H1 (cell line): ENCODE results near the gene DARS1. TPM values are rescaled to one million over a fixed set of nuclear protein-coding genes. Genes with fewer than 3 reads are reported as not detected.

Experiments used
- CTCF ChIA-PET: fragments of 300-600 bp; sonication (Branson Sonifier 250); formaldehyde crosslinking; loops from one replicate; lab custom pipeline; 2021; ENCODE audit not compliant: partially characterized antibody; lab: Charles Lee
- POLR2A ChIA-PET: fragments of 300-600 bp; sonication (Branson Sonifier 250); formaldehyde crosslinking; loops from one replicate; lab custom pipeline; 2021; ENCODE audit warnings: inconsistent platforms; ENCODE audit not compliant: partially characterized antibody; lab: Charles Lee
- DNase-seq, 2 experiments: peaks; one replicate each; pipeline versions ENCODE4 v3.0.0 to v3.0.0-alpha.2; 2010 to 2022; ENCODE audit warnings: low spot score in 2 of 2, low read depth in 1 of 2, mixed read lengths in 1 of 2
- FAIRE-seq: peaks from 2 replicates; lab custom pipeline; 2011; peaks lifted over from hg19 to GRCh38; lab: Jason Lieb, UNC
- H2AFZ ChIP-seq: 2 replicates; pipeline ENCODE4 v1.8.1; 2012; ENCODE audit warnings: low read length, inconsistent platforms
- H2AK5ac ChIP-seq: 2 replicates; pipeline ENCODE4 v1.6.1; 2013; ENCODE audit warnings: low read depth, low read length
- H2BK120ac ChIP-seq: replicated peaks from 2 replicates; pipeline ENCODE3; 2013; ENCODE audit warnings: low read depth, low read length, inconsistent platforms
- H2BK12ac ChIP-seq: 2 replicates; pipeline ENCODE4 v1.6.1; 2013; ENCODE audit warnings: low read depth, low read length
- H2BK15ac ChIP-seq: 2 replicates; pipeline ENCODE4 v1.6.1; 2013; ENCODE audit warnings: low read length
- H2BK20ac ChIP-seq: 2 replicates; pipeline ENCODE4 v1.6.1; 2013; ENCODE audit warnings: low read length
- H2BK5ac ChIP-seq: 2 replicates; pipeline ENCODE4 v1.6.1; 2013; ENCODE audit warnings: low read depth, low read length
- H3K14ac ChIP-seq: 2 replicates; pipeline ENCODE4 v1.6.1; 2013; ENCODE audit warnings: inconsistent platforms; ENCODE audit not compliant: insufficient read length
- H3K18ac ChIP-seq: 2 replicates; pipeline ENCODE4 v1.6.1; 2013; ENCODE audit warnings: low read length; ENCODE audit errors: extremely low read depth
- H3K23ac ChIP-seq: 2 replicates; pipeline ENCODE4 v1.6.1; 2013; ENCODE audit warnings: inconsistent platforms; ENCODE audit not compliant: insufficient read length
- H3K23me2 ChIP-seq: 2 replicates; pipeline ENCODE4 v1.6.1; 2013; ENCODE audit warnings: low read depth, low read length
- H3K27ac ChIP-seq: 2 replicates; pipeline ENCODE4 v1.6.1; 2011; ENCODE audit warnings: low read depth, low read length, inconsistent platforms
- H3K27me3 ChIP-seq, 4 experiments: replicated peaks in 1 of 4; 1 replicate in 1 of 4; 2 replicates in 3 of 4; pipeline versions ENCODE4 v1.6.1 to v1.8.1; 2011 to 2013; ENCODE audit warnings: low read length in 3 of 4, mild to moderate bottlenecking in 3 of 4, inconsistent platforms in 2 of 4, mixed read lengths in 2 of 4, moderate library complexity in 1 of 4; ENCODE audit not compliant: control insufficient read depth in 3 of 4, insufficient read depth in 3 of 4; ENCODE audit errors: extremely low read depth in 1 of 4
- H3K36me3 ChIP-seq, 4 experiments: 2 replicates each; pipeline versions ENCODE4 v1.6.1 to v1.8.1; 2011 to 2013; ENCODE audit warnings: mild to moderate bottlenecking in 4 of 4, low read length in 3 of 4, moderate library complexity in 2 of 4, control low read depth in 1 of 4, inconsistent platforms in 1 of 4; ENCODE audit not compliant: insufficient read depth in 4 of 4, control insufficient read depth in 2 of 4
- H3K4ac ChIP-seq: replicated peaks from 2 replicates; pipeline ENCODE3; 2013; ENCODE audit warnings: low read length, low read depth, mixed read lengths, inconsistent platforms; ENCODE audit not compliant: insufficient read length
- H3K4me1 ChIP-seq, 4 experiments: replicated peaks in 1 of 4; 1 replicate in 1 of 4; 2 replicates in 3 of 4; pipeline versions ENCODE4 v1.6.1 to v1.8.1; 2011 to 2013; ENCODE audit warnings: low read length in 3 of 4, inconsistent platforms in 2 of 4, mixed read lengths in 1 of 4; ENCODE audit not compliant: insufficient read depth in 4 of 4, control insufficient read depth in 3 of 4
- H3K4me2 ChIP-seq, 2 experiments: 2 replicates each; pipeline versions ENCODE4 v1.6.1 to v1.8.1; 2011 to 2013; ENCODE audit warnings: low read depth in 2 of 2, low read length in 2 of 2, control low read depth in 1 of 2, inconsistent platforms in 1 of 2, mild to moderate bottlenecking in 1 of 2; ENCODE audit not compliant: insufficient read depth in 1 of 2
- H3K4me3 ChIP-seq, 4 experiments: fragments of 200-600, 300-600 bp in 1 of 4; sonication (generic), shearing (Covaris generic), sonication (Bioruptor Twin) in 1 of 4; 2 replicates each; pipeline versions ENCODE4 v1.5.1 to v1.8.1; 2011 to 2016; ENCODE audit warnings: low read length in 4 of 4, low read depth in 3 of 4, control low read depth in 2 of 4, inconsistent platforms in 2 of 4, mild to moderate bottlenecking in 2 of 4, mixed read lengths in 1 of 4, moderate library complexity in 1 of 4; ENCODE audit not compliant: insufficient read depth in 2 of 4; ENCODE audit errors: extremely low read depth in 1 of 4
- H3K56ac ChIP-seq: replicated peaks from 2 replicates; pipeline ENCODE3; 2013; ENCODE audit warnings: low read depth, mild to moderate bottlenecking, mixed read lengths, low read length, inconsistent platforms; ENCODE audit not compliant: insufficient read length
- H3K79me1 ChIP-seq: 2 replicates; pipeline ENCODE4 v1.6.1; 2013; ENCODE audit warnings: low read depth, low read length, control low read depth
- H3K79me2 ChIP-seq, 2 experiments: 2 replicates each; pipeline versions ENCODE4 v1.6.1 to v1.8.1; 2012 to 2013; ENCODE audit warnings: low read length in 2 of 2, mild to moderate bottlenecking in 2 of 2, inconsistent platforms in 1 of 2; ENCODE audit not compliant: insufficient read depth in 2 of 2, control insufficient read depth in 1 of 2
- H3K9ac ChIP-seq, 4 experiments: replicated peaks in 1 of 4; 1 replicate in 1 of 4; 2 replicates in 3 of 4; pipeline versions ENCODE4 v1.6.1 to v1.8.1; 2011 to 2013; ENCODE audit warnings: low read depth in 3 of 4, low read length in 3 of 4, control low read depth in 2 of 4, mild to moderate bottlenecking in 2 of 4, moderate library complexity in 2 of 4, inconsistent platforms in 1 of 4; ENCODE audit errors: extremely low read depth in 1 of 4
- H3K9me3 ChIP-seq, 2 experiments: 2 replicates each; pipeline versions ENCODE4 v1.6.1 to v1.8.1; 2012 to 2013; ENCODE audit warnings: mild to moderate bottlenecking in 2 of 2, moderate library complexity in 2 of 2, control low read depth in 1 of 2, inconsistent platforms in 1 of 2, low read depth in 1 of 2, low read length in 1 of 2, mixed read lengths in 1 of 2; ENCODE audit not compliant: insufficient read depth in 2 of 2
- H4K20me1 ChIP-seq, 2 experiments: replicated peaks in 1 of 2; 2 replicates each; pipeline versions ENCODE3 to v1.8.1; 2011 to 2013; ENCODE audit warnings: inconsistent platforms in 2 of 2, low read length in 2 of 2, mild to moderate bottlenecking in 1 of 2; ENCODE audit not compliant: insufficient read depth in 2 of 2, control insufficient read depth in 1 of 2
- H4K5ac ChIP-seq: 2 replicates; pipeline ENCODE4 v1.6.1; 2013; ENCODE audit warnings: low read length, low read depth, mixed read lengths, inconsistent platforms; ENCODE audit not compliant: insufficient read length
- H4K8ac ChIP-seq: 2 replicates; pipeline ENCODE4 v1.8.0; 2013; ENCODE audit warnings: mild to moderate bottlenecking, moderate library complexity, low read length, inconsistent platforms; ENCODE audit not compliant: insufficient read depth; ENCODE audit errors: extremely low read depth
- H4K91ac ChIP-seq: replicated peaks from 2 replicates; pipeline ENCODE3; 2013; ENCODE audit warnings: low read length, mixed read lengths, inconsistent platforms; ENCODE audit not compliant: insufficient read length
- EP300 ChIP-seq, 2 experiments: IDR thresholded peaks; 1 replicate in 1 of 2; 2 replicates in 1 of 2; pipeline ENCODE4 v1.6.1; 2011 to 2012; ENCODE audit warnings: low read depth in 2 of 2, low read length in 2 of 2, mild to moderate bottlenecking in 2 of 2, borderline replicate concordance in 1 of 2, inconsistent platforms in 1 of 2, moderate library complexity in 1 of 2
- USF2 ChIP-seq: IDR thresholded peaks from 2 replicates; pipeline ENCODE4 v1.6.1; 2011; ENCODE audit warnings: low read length, improper control_type of control experiment
- WGBS, 2 experiments: shearing (Covaris generic) in 1 of 2; methylation state at CpG; one replicate each; pipeline versions ENCODE4 v1.1.6 to v1.1.7; 2013 to 2015; ENCODE audit warnings: low lambda C conversion rate in 2 of 2, mixed read lengths in 2 of 2, inconsistent platforms in 1 of 2, low coverage in 1 of 2, missing lambda C conversion rate in 1 of 2; ENCODE audit not compliant: insufficient replicate concordance in 2 of 2, insufficient coverage in 1 of 2, insufficient read length in 1 of 2; ENCODE audit errors: extremely low coverage in 1 of 2, missing lambda C conversion rate in 1 of 2; 5-methylcytosine and 5-hydroxymethylcytosine counted together
- polyA plus RNA-seq, 7 experiments: library from polyadenylated mRNA; depleted of rRNA in 3 of 7; stranded (reverse) in 5 of 7; unstranded in 2 of 7; fragments of >200 nt in 5 of 7; fragments of 200-250 nt in 2 of 7; gene quantifications; 1 replicate in 5 of 7; 2 replicates in 1 of 7; 4 replicates in 1 of 7; pipeline versions ENCODE4 v1.2.1 to v1.2.3, GENCODE V29; 2011 to 2013; ENCODE audit warnings: missing spikeins in 2 of 7, mixed read lengths in 2 of 7
- total RNA-seq: library from RNA; stranded (reverse); fragmentation: NEBNext Ultra II Directional; extraction: Animal tissue kit (Norgen Biotek cat#: 25700); gene quantifications from 2 replicates; pipeline ENCODE4 v1.2.1, GENCODE V29; 2021

Gene DARS1
- total and polyA plus RNA-seq, 2 of the 8 experiments (the other 6 are each of a cell fraction or from before 2014, with no cell fraction given): 61.7 to 85.9 TPM

DNA sequence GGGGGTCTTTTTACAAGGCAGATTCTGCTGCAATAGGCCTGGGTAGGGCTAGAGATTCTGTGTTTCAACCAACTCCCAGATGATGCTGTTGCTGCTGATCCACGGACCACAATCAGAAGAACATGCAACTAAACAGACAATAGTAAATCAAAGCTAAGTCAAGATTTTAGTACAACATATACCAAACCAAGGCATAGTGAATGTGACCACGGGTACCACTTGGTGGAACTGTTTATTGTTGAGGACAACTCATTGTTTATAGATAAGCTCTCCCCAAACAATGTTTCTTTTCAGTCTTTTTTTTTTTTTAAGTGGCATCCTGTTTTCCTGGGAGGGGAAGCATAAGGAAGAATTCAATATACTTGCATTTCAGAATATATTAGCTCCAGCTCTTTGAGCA, 36.0 kb upstream of the DARS1 start:
- ChIA-PET CTCF (interaction anchor here (0.6 to 2.3 kb wide), 6 partner anchors 14 to 58 kb away, joined by 3 to 12 read pairs (median 3); no protein-coding TSS in a partner anchor), POLR2A (interaction anchor here (0.6 to 1.3 kb wide), 2 partner anchors 8 to 1838 kb away, joined by 3 to 4 read pairs; no protein-coding TSS in a partner anchor)
- no peak overlapping the region for H2BK20ac ChIP-seq
- no peak overlapping the region for H4K5ac ChIP-seq
- H3K79me1 ChIP-seq: no peaks in the 10 kb centered on the region
- no peak overlapping the region for H2BK12ac ChIP-seq
- H3K23ac ChIP-seq: no peak overlapping the region
- no peak overlapping the region for H3K27ac ChIP-seq
- H3K4me1 ChIP-seq: peaks cover 0 to 11% (median 3%) of the 10 kb centered on the region in 4 experiments; a peak in 4 of 7 replicates
- peaks cover 6% of the 10 kb centered on the region; the same call in 1 of the 2 replicates for H3K23me2 ChIP-seq
- H2BK15ac ChIP-seq: no peak overlapping the region
- H3K27me3 ChIP-seq: peaks cover 0 to 4% (median 1%) of the 10 kb centered on the region in 4 experiments; a peak in 1 of 7 replicates
- no peak overlapping the region for H4K8ac ChIP-seq
- H3K14ac ChIP-seq: no peak overlapping the region
- no peak overlapping the region for H3K18ac ChIP-seq
- H2AFZ ChIP-seq: no peak overlapping the region
- no peaks in the 10 kb centered on the region for H3K9me3 ChIP-seq
- 87% methylated on average over 2 of the region's 2 CpGs; no CpG with 5 or more reads in 1 of the 2 experiments for WGBS, 2 experiments
- TF ChIP-seq USF2 (no peak), EP300 (IDR thresholded peaks at IDR 0.05; ENCODE audit: borderline replicate concordance in 1 of 2, low read depth in 2 of 2, low read length in 2 of 2) (no peak)
- no peak overlapping the region for H2BK120ac ChIP-seq
- no peak overlapping the region for H3K4ac ChIP-seq
- FAIRE-seq: no peak
- no peaks in the 10 kb centered on the region for H3K79me2 ChIP-seq
- H2BK5ac ChIP-seq: no peak overlapping the region
- no peak overlapping the region for H3K9ac ChIP-seq
- no peaks in the 10 kb centered on the region for H3K36me3 ChIP-seq
- H4K20me1 ChIP-seq: no peaks in the 10 kb centered on the region
- no peak overlapping the region for H2AK5ac ChIP-seq
- H3K4me3 ChIP-seq: no peak overlapping the region
- H3K56ac ChIP-seq: no peak overlapping the region
- no peak overlapping the region for H3K4me2 ChIP-seq
- no peak for DNase-seq
- H4K91ac ChIP-seq: no peak overlapping the region
